ENCODE data around the gene TMED4. TPM values are rescaled to one million over a fixed set of nuclear protein-coding genes. Genes with fewer than 3 reads are reported as not detected.

Gene TMED4
- total and polyA plus RNA-seq, 4 donors, result 26.9 to 97.1 (median 46.9) TPM

DNA sequence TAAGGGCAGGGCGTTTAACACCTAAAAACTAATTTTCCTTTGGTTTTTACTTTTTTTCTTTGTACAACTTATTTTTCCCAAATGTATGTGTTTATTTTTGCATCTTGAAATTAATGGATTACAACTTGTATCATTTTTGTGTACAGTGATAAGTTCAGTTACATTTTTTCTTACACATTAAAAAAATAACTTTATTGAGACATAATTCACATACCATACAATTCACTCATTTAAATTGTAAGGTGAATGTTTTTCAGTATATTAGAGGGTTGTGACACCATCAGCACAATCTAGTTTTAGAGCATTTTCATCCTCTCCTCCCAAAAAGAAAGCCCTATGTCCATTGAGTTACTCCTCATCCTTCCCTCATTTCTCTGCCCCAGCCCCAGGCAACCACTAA, 36.0 kb upstream of the TMED4 start:
- WGBS, result 96% methylated on average over 1 of the region's 1 CpG
- DNase-seq (ENCODE audit: low spot score), result no peak
- TF ChIP-seq, protein P1, sequence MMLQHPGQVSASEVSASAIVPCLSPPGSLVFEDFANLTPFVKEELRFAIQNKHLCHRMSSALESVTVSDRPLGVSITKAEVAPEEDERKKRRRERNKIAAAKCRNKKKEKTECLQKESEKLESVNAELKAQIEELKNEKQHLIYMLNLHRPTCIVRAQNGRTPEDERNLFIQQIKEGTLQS (IDR thresholded peaks at IDR 0.05), result no peak
- no peak for TF ChIP-seq JUND (IDR thresholded peaks at IDR 0.05)
- no peak for TF ChIP-seq GABPA (IDR thresholded peaks at IDR 0.05 in 1 of 2, conservative IDR thresholded peaks at IDR 0.05 in 1 of 2)
- no peak for TF ChIP-seq FOXA2 (IDR thresholded peaks at IDR 0.05)
- no peak for TF ChIP-seq MAX (IDR thresholded peaks at IDR 0.05)
- TF ChIP-seq EGR1 (IDR thresholded peaks at IDR 0.05; ENCODE audit: low read depth in 2 of 2), result no peak
- TF ChIP-seq, protein P2, sequence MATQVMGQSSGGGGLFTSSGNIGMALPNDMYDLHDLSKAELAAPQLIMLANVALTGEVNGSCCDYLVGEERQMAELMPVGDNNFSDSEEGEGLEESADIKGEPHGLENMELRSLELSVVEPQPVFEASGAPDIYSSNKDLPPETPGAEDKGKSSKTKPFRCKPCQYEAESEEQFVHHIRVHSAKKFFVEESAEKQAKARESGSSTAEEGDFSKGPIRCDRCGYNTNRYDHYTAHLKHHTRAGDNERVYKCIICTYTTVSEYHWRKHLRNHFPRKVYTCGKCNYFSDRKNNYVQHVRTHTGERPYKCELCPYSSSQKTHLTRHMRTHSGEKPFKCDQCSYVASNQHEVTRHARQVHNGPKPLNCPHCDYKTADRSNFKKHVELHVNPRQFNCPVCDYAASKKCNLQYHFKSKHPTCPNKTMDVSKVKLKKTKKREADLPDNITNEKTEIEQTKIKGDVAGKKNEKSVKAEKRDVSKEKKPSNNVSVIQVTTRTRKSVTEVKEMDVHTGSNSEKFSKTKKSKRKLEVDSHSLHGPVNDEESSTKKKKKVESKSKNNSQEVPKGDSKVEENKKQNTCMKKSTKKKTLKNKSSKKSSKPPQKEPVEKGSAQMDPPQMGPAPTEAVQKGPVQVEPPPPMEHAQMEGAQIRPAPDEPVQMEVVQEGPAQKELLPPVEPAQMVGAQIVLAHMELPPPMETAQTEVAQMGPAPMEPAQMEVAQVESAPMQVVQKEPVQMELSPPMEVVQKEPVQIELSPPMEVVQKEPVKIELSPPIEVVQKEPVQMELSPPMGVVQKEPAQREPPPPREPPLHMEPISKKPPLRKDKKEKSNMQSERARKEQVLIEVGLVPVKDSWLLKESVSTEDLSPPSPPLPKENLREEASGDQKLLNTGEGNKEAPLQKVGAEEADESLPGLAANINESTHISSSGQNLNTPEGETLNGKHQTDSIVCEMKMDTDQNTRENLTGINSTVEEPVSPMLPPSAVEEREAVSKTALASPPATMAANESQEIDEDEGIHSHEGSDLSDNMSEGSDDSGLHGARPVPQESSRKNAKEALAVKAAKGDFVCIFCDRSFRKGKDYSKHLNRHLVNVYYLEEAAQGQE (IDR thresholded peaks at IDR 0.05), result no peak
- TF ChIP-seq HNF4G (IDR thresholded peaks at IDR 0.05), result no peak
- TF ChIP-seq NR2F2 (IDR thresholded peaks at IDR 0.05), result no peak
- TF ChIP-seq RXRA (IDR thresholded peaks at IDR 0.05), result no peak
- no peak for TF ChIP-seq CTCF (IDR thresholded peaks at IDR 0.05; ENCODE audit: low read depth, low read length, missing input control)
- no peak for TF ChIP-seq FOXA1 (IDR thresholded peaks at IDR 0.05)
- TF ChIP-seq RAD21 (IDR thresholded peaks at IDR 0.05), result no peak
- TF ChIP-seq TAF1 (conservative IDR thresholded peaks at IDR 0.05), result no peak
- no peak for TF ChIP-seq SP1 (IDR thresholded peaks at IDR 0.05)
- TF ChIP-seq HNF4A (conservative IDR thresholded peaks at IDR 0.05), result no peak
- TF ChIP-seq, protein P3, sequence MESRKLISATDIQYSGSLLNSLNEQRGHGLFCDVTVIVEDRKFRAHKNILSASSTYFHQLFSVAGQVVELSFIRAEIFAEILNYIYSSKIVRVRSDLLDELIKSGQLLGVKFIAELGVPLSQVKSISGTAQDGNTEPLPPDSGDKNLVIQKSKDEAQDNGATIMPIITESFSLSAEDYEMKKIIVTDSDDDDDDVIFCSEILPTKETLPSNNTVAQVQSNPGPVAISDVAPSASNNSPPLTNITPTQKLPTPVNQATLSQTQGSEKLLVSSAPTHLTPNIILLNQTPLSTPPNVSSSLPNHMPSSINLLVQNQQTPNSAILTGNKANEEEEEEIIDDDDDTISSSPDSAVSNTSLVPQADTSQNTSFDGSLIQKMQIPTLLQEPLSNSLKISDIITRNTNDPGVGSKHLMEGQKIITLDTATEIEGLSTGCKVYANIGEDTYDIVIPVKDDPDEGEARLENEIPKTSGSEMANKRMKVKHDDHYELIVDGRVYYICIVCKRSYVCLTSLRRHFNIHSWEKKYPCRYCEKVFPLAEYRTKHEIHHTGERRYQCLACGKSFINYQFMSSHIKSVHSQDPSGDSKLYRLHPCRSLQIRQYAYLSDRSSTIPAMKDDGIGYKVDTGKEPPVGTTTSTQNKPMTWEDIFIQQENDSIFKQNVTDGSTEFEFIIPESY (IDR thresholded peaks at IDR 0.05), result no peak
- no peak overlapping the region for H3K4me3 ChIP-seq (ENCODE audit: low read depth in 1 of 3, low read length in 3 of 3)
- peaks cover 2 to 19% (median 15%) of the 10 kb centered on the region in 4 donors for H3K4me1 ChIP-seq (ENCODE audit: control insufficient read depth in 4 of 4, insufficient read depth in 4 of 4, low read length in 3 of 4)
- H3K27ac ChIP-seq (ENCODE audit: low read depth in 1 of 2, low read length in 2 of 2), result no peak overlapping the region
- H3K27me3 ChIP-seq (ENCODE audit: control insufficient read depth in 4 of 4, insufficient read depth in 4 of 4, low read length in 3 of 4), result no peaks in the 10 kb centered on the region
- no peaks in the 10 kb centered on the region for H3K9me3 ChIP-seq (ENCODE audit: control insufficient read depth in 4 of 4, low read length in 3 of 4)
- H3K36me3 ChIP-seq (ENCODE audit: control insufficient read depth in 4 of 4, insufficient read depth in 3 of 4, low read depth in 1 of 4, low read length in 3 of 4), result no peaks in the 10 kb centered on the region
- H3K9ac ChIP-seq (ENCODE audit: low read depth in 1 of 2, low read length in 2 of 2), result no peak overlapping the region
